Measurements from ENCODE around the gene GLIS1. TPM values are rescaled to one million over a fixed set of nuclear protein-coding genes. Genes with fewer than 3 reads are reported as not detected.

Gene GLIS1
- total RNA-seq, 1 experiment from 2014 or later = 0.39 TPM

- RAD21 ChIA-PET (ENCODE audit: low non-redundant PET in 1 of 2, low total read pairs in 2 of 2, uncharacterized antibody in 2 of 2, unreplicated experiment in 2 of 2) = no interaction called here
- Histone ChIP-seq H3K27ac (ENCODE audit: low read depth, low read length) (no peak overlapping the region), H3K4me1 (ENCODE audit: control insufficient read depth in 1 of 2, insufficient read depth in 2 of 2, low read length in 2 of 2) (no peaks in the 10 kb centered on the region), H3K9ac (ENCODE audit: low read length) (no peak overlapping the region), H3K4me2 (ENCODE audit: low read length) (no peak overlapping the region), H3K79me2 (ENCODE audit: insufficient read depth, low read length) (no peaks in the 10 kb centered on the region), H2AFZ (ENCODE audit: low read depth, low read length, poor library complexity, severe bottlenecking) (no peak overlapping the region), H3K4me3 (replicated peaks in 1 of 2; ENCODE audit: low read depth in 1 of 2, low read length in 2 of 2) (no peak overlapping the region), H3K9me2 (ENCODE audit: insufficient read depth) (no peaks in the 10 kb centered on the region), H3K27me3 (ENCODE audit: insufficient read depth, low read length) (no peaks in the 10 kb centered on the region; the same call in 1 of the 2 replicates), H3K9me3 (ENCODE audit: control insufficient read depth in 1 of 2, insufficient read depth in 1 of 2, low read depth in 1 of 2, low read length in 2 of 2) (no peaks in the 10 kb centered on the region), H4K20me1 (ENCODE audit: insufficient read depth) (no peaks in the 10 kb centered on the region), H3K36me3 (ENCODE audit: control insufficient read depth in 1 of 2, insufficient read depth in 2 of 2, low read length in 2 of 2) (no peaks in the 10 kb centered on the region)
- POLR2A ChIA-PET = no interaction called here
- no peak for ATAC-seq
- no TSS peak for BruUV-seq (replicated peaks)
- DNase-seq (ENCODE audit: low read depth, low spot score) = no peak
- CTCF ChIA-PET = no interaction called here
- intact Hi-C loops (cut with micrococcal nuclease) = no loop called here
- TF ChIP-seq EGR1 (IDR thresholded peaks at IDR 0.05; ENCODE audit: low read depth) (no peak), TCF7L2 (IDR thresholded peaks at IDR 0.05; ENCODE audit: borderline replicate concordance, extremely low read depth, insufficient read depth, insufficient read length) (peak; percentile 24)
Measured at GRCh38 chr1:53728702-53729455, 10.1 kb downstream of the GLIS1 start.

- Histone ChIP-seq H3K9me2 (ENCODE audit: insufficient read depth) (no peaks in the 10 kb centered on the region), H3K27ac (ENCODE audit: low read depth, low read length) (no peak overlapping the region), H3K4me3 (replicated peaks in 1 of 2; ENCODE audit: low read depth in 1 of 2, low read length in 2 of 2) (no peak overlapping the region), H3K9me3 (ENCODE audit: control insufficient read depth in 1 of 2, insufficient read depth in 1 of 2, low read depth in 1 of 2, low read length in 2 of 2) (no peaks in the 10 kb centered on the region), H3K36me3 (ENCODE audit: control insufficient read depth in 1 of 2, insufficient read depth in 2 of 2, low read length in 2 of 2) (no peaks in the 10 kb centered on the region), H2AFZ (ENCODE audit: low read depth, low read length, poor library complexity, severe bottlenecking) (no peak overlapping the region), H3K27me3 (ENCODE audit: insufficient read depth, low read length) (no peaks in the 10 kb centered on the region; the same call in 1 of the 2 replicates), H3K4me1 (ENCODE audit: control insufficient read depth in 1 of 2, insufficient read depth in 2 of 2, low read length in 2 of 2) (no peaks in the 10 kb centered on the region), H4K20me1 (ENCODE audit: insufficient read depth) (no peaks in the 10 kb centered on the region), H3K79me2 (ENCODE audit: insufficient read depth, low read length) (no peaks in the 10 kb centered on the region), H3K4me2 (ENCODE audit: low read length) (no peak overlapping the region), H3K9ac (ENCODE audit: low read length) (no peak overlapping the region)
- CTCF ChIA-PET = no interaction called here
- ATAC-seq = no peak
- RAD21 ChIA-PET (ENCODE audit: low non-redundant PET in 1 of 2, low total read pairs in 2 of 2, uncharacterized antibody in 2 of 2, unreplicated experiment in 2 of 2) = no interaction called here
- BruUV-seq (replicated peaks) = no TSS peak
- TF ChIP-seq RAD21 (IDR thresholded peaks at IDR 0.05; ENCODE audit: low read depth) (no peak), ELF1 (IDR thresholded peaks at IDR 0.05; ENCODE audit: borderline replicate concordance, low read depth) (no peak), ATF3 (IDR thresholded peaks at IDR 0.05) (no peak), EZH2phosphoT487 (IDR thresholded peaks at IDR 0.05; ENCODE audit: borderline replicate concordance) (no peak), CEBPB (IDR thresholded peaks at IDR 0.05; ENCODE audit: low read depth) (no peak), EZH2 (IDR thresholded peaks at IDR 0.05) (no peak)
- DNase-seq (ENCODE audit: low read depth, low spot score) = no peak
- intact Hi-C loops (cut with micrococcal nuclease) = no loop called here
- POLR2A ChIA-PET = no interaction called here
Measured at GRCh38 chr1:53728196-53728595, 10.8 kb downstream of the GLIS1 start.
